ENCODE results near the gene TFCP2. TPM values are rescaled to one million over a fixed set of nuclear protein-coding genes. Genes with fewer than 3 reads are reported as not detected.

TFCP2 gene
- polyA plus RNA-seq, 3 donors, result 7.1 to 25.4 (median 14.2) TPM

DNA sequence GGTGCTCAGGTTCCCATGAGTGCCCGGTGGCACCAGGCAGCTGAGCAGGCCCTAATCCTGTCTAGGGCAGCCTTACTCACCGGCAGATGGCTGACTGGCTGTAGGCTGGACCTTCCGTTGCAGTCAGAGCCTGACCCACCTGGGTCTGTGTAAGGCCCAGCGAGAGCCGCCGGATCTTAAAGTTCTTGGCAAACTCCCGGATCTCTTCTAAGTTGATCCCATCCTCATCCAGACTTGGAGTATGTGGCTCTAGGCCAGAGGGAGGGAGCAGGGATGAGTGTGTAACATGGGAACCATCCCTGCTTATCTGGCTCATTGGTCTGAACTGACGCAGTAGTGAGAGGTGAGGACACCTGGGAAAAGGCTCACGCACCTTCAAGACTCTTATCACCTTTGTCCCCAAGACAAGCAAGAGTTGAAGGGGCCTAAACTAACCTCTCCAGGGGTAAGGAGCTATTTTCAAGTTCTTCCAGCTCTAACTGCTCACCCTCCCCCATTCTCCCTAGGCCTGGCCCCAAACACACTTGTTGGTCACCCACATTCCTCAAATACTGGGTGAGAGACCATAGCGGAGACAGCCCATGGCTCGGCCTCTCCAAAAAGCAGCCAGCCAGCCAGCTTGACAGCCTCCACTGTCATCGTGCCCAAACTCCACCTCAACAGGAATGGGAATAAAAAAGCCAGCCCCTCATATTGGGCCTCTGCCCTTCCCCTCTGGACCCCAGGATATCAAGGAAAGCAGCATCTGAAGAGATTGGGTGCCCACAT, 18.8 kb upstream of the TFCP2 start:
- intact Hi-C loops (cut with micrococcal nuclease), result no loop called here
- H2AFZ ChIP-seq (ENCODE audit: insufficient read depth, low read depth, low read length, poor library complexity, severe bottlenecking), result no peak overlapping the region
- no peaks in the 10 kb centered on the region for H3K79me2 ChIP-seq (ENCODE audit: insufficient read depth, low read length)
- H3K36me3 ChIP-seq (replicated peaks in 1 of 2; ENCODE audit: control insufficient read depth in 1 of 2, insufficient read depth in 2 of 2, low read length in 2 of 2), result no peaks in the 10 kb centered on the region
- TF ChIP-seq, protein P1, sequence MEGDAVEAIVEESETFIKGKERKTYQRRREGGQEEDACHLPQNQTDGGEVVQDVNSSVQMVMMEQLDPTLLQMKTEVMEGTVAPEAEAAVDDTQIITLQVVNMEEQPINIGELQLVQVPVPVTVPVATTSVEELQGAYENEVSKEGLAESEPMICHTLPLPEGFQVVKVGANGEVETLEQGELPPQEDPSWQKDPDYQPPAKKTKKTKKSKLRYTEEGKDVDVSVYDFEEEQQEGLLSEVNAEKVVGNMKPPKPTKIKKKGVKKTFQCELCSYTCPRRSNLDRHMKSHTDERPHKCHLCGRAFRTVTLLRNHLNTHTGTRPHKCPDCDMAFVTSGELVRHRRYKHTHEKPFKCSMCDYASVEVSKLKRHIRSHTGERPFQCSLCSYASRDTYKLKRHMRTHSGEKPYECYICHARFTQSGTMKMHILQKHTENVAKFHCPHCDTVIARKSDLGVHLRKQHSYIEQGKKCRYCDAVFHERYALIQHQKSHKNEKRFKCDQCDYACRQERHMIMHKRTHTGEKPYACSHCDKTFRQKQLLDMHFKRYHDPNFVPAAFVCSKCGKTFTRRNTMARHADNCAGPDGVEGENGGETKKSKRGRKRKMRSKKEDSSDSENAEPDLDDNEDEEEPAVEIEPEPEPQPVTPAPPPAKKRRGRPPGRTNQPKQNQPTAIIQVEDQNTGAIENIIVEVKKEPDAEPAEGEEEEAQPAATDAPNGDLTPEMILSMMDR (IDR thresholded peaks at IDR 0.05), result no peak
- WGBS (ENCODE audit: insufficient coverage), result 86% methylated on average over 4 of the region's 12 CpGs
- peaks cover 1 to 4% of the 10 kb centered on the region in 2 donors for H3K36me3 Mint-ChIP-seq
- no peaks in the 10 kb centered on the region for H3K27me3 ChIP-seq (ENCODE audit: control insufficient read depth in 2 of 2, insufficient read depth in 2 of 2, low read length in 2 of 2)
- H3K4me3 Mint-ChIP-seq, result no peak overlapping the region
- no peak overlapping the region for H3K9ac ChIP-seq (ENCODE audit: insufficient read depth, low read length, poor library complexity, severe bottlenecking)
- H4K20me1 ChIP-seq (ENCODE audit: insufficient read depth, low read length), result no peaks in the 10 kb centered on the region
- H3K4me1 ChIP-seq (ENCODE audit: control insufficient read depth in 1 of 2, insufficient read depth in 2 of 2, low read length in 2 of 2), result no peaks in the 10 kb centered on the region
- no peaks in the 10 kb centered on the region for H3K4me1 Mint-ChIP-seq
- no peak overlapping the region for H3K4me2 ChIP-seq (replicated peaks; ENCODE audit: extremely low read depth, low read length, poor library complexity, severe bottlenecking)
- H3K27ac Mint-ChIP-seq, result peak overlapping the region in 1 of 7 donors; percentile 15
- no peak overlapping the region for H3K4me3 ChIP-seq (replicated peaks in 1 of 3; ENCODE audit: low read depth in 2 of 3, low read length in 3 of 3)
- no peaks in the 10 kb centered on the region for H3K9me3 ChIP-seq (replicated peaks in 1 of 2; ENCODE audit: control insufficient read depth in 1 of 2, insufficient read depth in 1 of 2, low read length in 2 of 2)
- no peak overlapping the region for H3K27ac ChIP-seq (ENCODE audit: low read depth in 1 of 2, low read length in 2 of 2)
- no peak for DNase-seq
- peaks cover 0 to 1% (median 0%) of the 10 kb centered on the region in 3 donors for H3K27me3 Mint-ChIP-seq (ENCODE audit: low read depth in 3 of 3)
- peaks cover 0 to 2% (median 0%) of the 10 kb centered on the region in 7 donors for H3K9me3 Mint-ChIP-seq

DNA sequence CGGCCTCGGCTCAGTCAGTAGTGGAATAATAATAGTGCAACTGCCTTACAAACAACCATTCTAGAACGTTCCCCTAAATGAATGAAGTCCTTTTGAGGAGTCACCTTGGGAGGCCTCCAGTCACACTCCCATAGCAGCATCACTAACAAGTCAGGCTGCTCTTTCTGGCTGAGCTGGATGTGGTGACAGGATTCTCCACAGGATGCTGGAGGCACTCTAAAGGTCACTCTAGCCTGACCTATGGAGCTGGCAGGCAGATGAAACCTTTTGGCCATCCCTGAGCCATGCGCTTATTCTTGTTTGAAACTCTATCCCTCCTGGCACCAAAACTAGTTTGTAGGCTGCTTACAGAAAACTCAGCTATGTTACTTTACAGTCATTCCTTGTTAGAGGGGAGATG, 17.9 kb upstream of the TFCP2 start:
- Mint-ChIP-seq H3K27me3 (ENCODE audit: low read depth in 3 of 3) (peaks cover 0 to 1% (median 0%) of the 10 kb centered on the region in 3 donors), H3K36me3 (peaks cover 1 to 4% of the 10 kb centered on the region in 2 donors), H3K9me3 (peaks cover 0 to 2% (median 0%) of the 10 kb centered on the region in 7 donors), H3K27ac (no peak overlapping the region), H3K4me3 (no peak overlapping the region), H3K4me1 (no peaks in the 10 kb centered on the region)
- Histone ChIP-seq H3K27me3 (ENCODE audit: control insufficient read depth in 2 of 2, insufficient read depth in 2 of 2, low read length in 2 of 2) (no peaks in the 10 kb centered on the region), H2AFZ (ENCODE audit: insufficient read depth, low read depth, low read length, poor library complexity, severe bottlenecking) (no peak overlapping the region), H3K36me3 (replicated peaks in 1 of 2; ENCODE audit: control insufficient read depth in 1 of 2, insufficient read depth in 2 of 2, low read length in 2 of 2) (no peaks in the 10 kb centered on the region), H3K4me2 (replicated peaks; ENCODE audit: extremely low read depth, low read length, poor library complexity, severe bottlenecking) (no peak overlapping the region), H3K79me2 (ENCODE audit: insufficient read depth, low read length) (no peaks in the 10 kb centered on the region), H3K4me3 (replicated peaks in 1 of 3; ENCODE audit: low read depth in 2 of 3, low read length in 3 of 3) (no peak overlapping the region), H3K9ac (ENCODE audit: insufficient read depth, low read length, poor library complexity, severe bottlenecking) (no peak overlapping the region), H3K9me3 (replicated peaks in 1 of 2; ENCODE audit: control insufficient read depth in 1 of 2, insufficient read depth in 1 of 2, low read length in 2 of 2) (no peaks in the 10 kb centered on the region), H4K20me1 (ENCODE audit: insufficient read depth, low read length) (no peaks in the 10 kb centered on the region), H3K27ac (ENCODE audit: low read depth in 1 of 2, low read length in 2 of 2) (no peak overlapping the region), H3K4me1 (ENCODE audit: control insufficient read depth in 1 of 2, insufficient read depth in 2 of 2, low read length in 2 of 2) (no peaks in the 10 kb centered on the region)
- no CpG with 5 or more reads among the region's 4 CpGs for WGBS (ENCODE audit: insufficient coverage)
- TF ChIP-seq, protein P1 (IDR thresholded peaks at IDR 0.05), result no peak
- intact Hi-C loops (cut with micrococcal nuclease), result no loop called here
- no peak for DNase-seq
